Left forelimb (tissue), 1 donor: ENCODE measurements around the gene TBXAS1.

ENCODE experiments used
- DNase-seq: peaks from one replicate; pipeline ENCODE4 v3.0.0-alpha.2; 2018; ENCODE audit warnings: low spot score

TBXAS1 gene

GRCh38 chr7:139829025-139829774 is at the start of gene TBXAS1:
TSS of gene TBXAS1 (plus strand) at chr7:139829264. CDS start at chr7:139829391, 127 bp downstream.
- no peak for DNase-seq

GRCh38 chr7:139782932-139783331 is 46.1 kb upstream of the TBXAS1 start:
- DNase-seq, result no peak

GRCh38 chr7:139783647-139784385 is 45.2 kb upstream of the TBXAS1 start:
- DNase-seq, result no peak

GRCh38 chr7:139784648-139785047 is 44.4 kb upstream of the TBXAS1 start:
- no peak for DNase-seq

- no peak for DNase-seq
These were observed 37.7 kb upstream of the TBXAS1 start for GRCh38 chr7:139791316-139791715.

GRCh38 chr7:139797607-139798006 is 31.5 kb upstream of the TBXAS1 start:
- DNase-seq, result no peak

GRCh38 chr7:139798221-139798620 is 30.8 kb upstream of the TBXAS1 start:
- no peak for DNase-seq

GRCh38 chr7:139798892-139799291 is 30.2 kb upstream of the TBXAS1 start:
- no peak for DNase-seq

- no peak for DNase-seq
These were observed 29.5 kb upstream of the TBXAS1 start for GRCh38 chr7:139799586-139799985.

- no peak for DNase-seq
These were observed 24.5 kb upstream of the TBXAS1 start for GRCh38 chr7:139804571-139804970.

- no peak for DNase-seq
These were observed 22.1 kb upstream of the TBXAS1 start for GRCh38 chr7:139807009-139807408.

GRCh38 chr7:139808427-139808826 is 20.6 kb upstream of the TBXAS1 start:
- no peak for DNase-seq

GRCh38 chr7:139808846-139809442 is 20.1 kb upstream of the TBXAS1 start:
- no peak for DNase-seq

- no peak for DNase-seq
These were observed 18.0 kb upstream of the TBXAS1 start for GRCh38 chr7:139811066-139811465.

GRCh38 chr7:139813151-139813550 is 15.9 kb upstream of the TBXAS1 start:
- DNase-seq, result no peak

GRCh38 chr7:139813689-139814088 is 15.4 kb upstream of the TBXAS1 start:
- DNase-seq, result no peak

- no peak for DNase-seq
These were observed 11.8 kb upstream of the TBXAS1 start for GRCh38 chr7:139817249-139817648.

GRCh38 chr7:139820089-139820488 is 9.0 kb upstream of the TBXAS1 start:
- no peak for DNase-seq

- DNase-seq, result no peak
These were observed 7.5 kb upstream of the TBXAS1 start for GRCh38 chr7:139821349-139822105.

GRCh38 chr7:139822855-139823254 is 6.2 kb upstream of the TBXAS1 start:
- DNase-seq, result no peak

- DNase-seq, result no peak
These were observed 5.0 kb upstream of the TBXAS1 start for GRCh38 chr7:139823959-139824521.
